H1 (cell line): ENCODE results near the gene RAB4B. TPM values are rescaled to one million over a fixed set of nuclear protein-coding genes. Genes with fewer than 3 reads are reported as not detected.

Source experiments
- GTF2F1 ChIP-seq: IDR thresholded peaks from 2 replicates; pipeline ENCODE4 v1.6.1; 2012; ENCODE audit warnings: low read depth, low read length, improper control_type of control experiment, borderline replicate concordance
- polyA plus RNA-seq, 7 experiments: library from polyadenylated mRNA; depleted of rRNA in 3 of 7; stranded (reverse) in 5 of 7; unstranded in 2 of 7; fragments of >200 nt in 5 of 7; fragments of 200-250 nt in 2 of 7; gene quantifications; 1 replicate in 5 of 7; 2 replicates in 1 of 7; 4 replicates in 1 of 7; pipeline versions ENCODE4 v1.2.1 to v1.2.3, GENCODE V29; 2011 to 2013; ENCODE audit warnings: missing spikeins in 2 of 7, mixed read lengths in 2 of 7
- total RNA-seq: library from RNA; stranded (reverse); fragmentation: NEBNext Ultra II Directional; extraction: Animal tissue kit (Norgen Biotek cat#: 25700); gene quantifications from 2 replicates; pipeline ENCODE4 v1.2.1, GENCODE V29; 2021

Gene RAB4B
- total and polyA plus RNA-seq, 2 of the 8 experiments (the other 6 are each of a cell fraction or from before 2014, with no cell fraction given) = 15.9 to 28.6 TPM

DNA sequence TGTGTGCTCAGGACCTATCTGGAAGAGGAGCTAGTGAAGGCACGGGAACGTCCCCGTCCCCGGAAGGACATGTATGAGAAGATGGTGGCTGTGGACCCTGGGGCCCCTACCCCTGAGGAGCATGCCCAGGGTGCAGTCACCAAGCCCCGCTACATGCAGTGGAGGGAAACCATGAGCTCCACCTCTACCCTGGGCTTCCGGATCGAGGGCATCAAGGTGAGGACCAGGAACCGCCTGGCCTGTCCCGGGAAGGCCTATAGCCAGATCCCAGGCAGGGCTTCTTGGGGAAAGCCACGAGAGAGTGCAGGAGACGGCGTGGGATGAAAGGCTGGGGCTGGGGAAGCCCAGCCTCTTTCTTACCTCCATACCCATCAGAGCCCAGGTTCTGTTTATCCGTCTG lies 44.9 kb upstream of the RAB4B start (continued):
- TF ChIP-seq GTF2F1 = no peak
